ENCODE results near the gene SLC49A3.

GRCh38 chr4:664713-665231 is 24.2 kb downstream of the SLC49A3 start:
- no peak for TF ChIP-seq EZH2 (IDR thresholded peaks at IDR 0.05; ENCODE audit: borderline replicate concordance, low read length)
- TF ChIP-seq, protein P1, sequence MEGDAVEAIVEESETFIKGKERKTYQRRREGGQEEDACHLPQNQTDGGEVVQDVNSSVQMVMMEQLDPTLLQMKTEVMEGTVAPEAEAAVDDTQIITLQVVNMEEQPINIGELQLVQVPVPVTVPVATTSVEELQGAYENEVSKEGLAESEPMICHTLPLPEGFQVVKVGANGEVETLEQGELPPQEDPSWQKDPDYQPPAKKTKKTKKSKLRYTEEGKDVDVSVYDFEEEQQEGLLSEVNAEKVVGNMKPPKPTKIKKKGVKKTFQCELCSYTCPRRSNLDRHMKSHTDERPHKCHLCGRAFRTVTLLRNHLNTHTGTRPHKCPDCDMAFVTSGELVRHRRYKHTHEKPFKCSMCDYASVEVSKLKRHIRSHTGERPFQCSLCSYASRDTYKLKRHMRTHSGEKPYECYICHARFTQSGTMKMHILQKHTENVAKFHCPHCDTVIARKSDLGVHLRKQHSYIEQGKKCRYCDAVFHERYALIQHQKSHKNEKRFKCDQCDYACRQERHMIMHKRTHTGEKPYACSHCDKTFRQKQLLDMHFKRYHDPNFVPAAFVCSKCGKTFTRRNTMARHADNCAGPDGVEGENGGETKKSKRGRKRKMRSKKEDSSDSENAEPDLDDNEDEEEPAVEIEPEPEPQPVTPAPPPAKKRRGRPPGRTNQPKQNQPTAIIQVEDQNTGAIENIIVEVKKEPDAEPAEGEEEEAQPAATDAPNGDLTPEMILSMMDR (conservative IDR thresholded peaks at IDR 0.05 in 1 of 2, IDR thresholded peaks at IDR 0.05 in 1 of 2; ENCODE audit: extremely low read depth in 1 of 2, insufficient read depth in 1 of 2, low read depth in 1 of 2, low read length in 2 of 2): no peak

Data from mammary epithelial cell (primary cell).